Thymus (tissue), 11 donors: Measurements from ENCODE around the gene TBX5. TPM values are rescaled to one million over a fixed set of nuclear protein-coding genes. Genes with fewer than 3 reads are reported as not detected.

ENCODE experiments used
- DNase-seq, 9 donors: peaks; one replicate each; pipeline ENCODE4 v3.0.0-alpha.2; 2013; ENCODE audit warnings: low spot score in 9 of 9, low read depth in 6 of 9, missing footprints in 1 of 9
- H3K27ac ChIP-seq, 2 donors: one replicate each; pipeline ENCODE4 v1.5.1; 2013; ENCODE audit warnings: control low read depth in 1 of 2, low read depth in 1 of 2, low read length in 1 of 2, mild to moderate bottlenecking in 1 of 2, moderate library complexity in 1 of 2
- H3K27me3 ChIP-seq, 2 donors: one replicate each; pipeline ENCODE4 v1.5.1; 2013; ENCODE audit warnings: low read length in 1 of 2; ENCODE audit not compliant: control insufficient read depth in 2 of 2, insufficient read depth in 1 of 2
- H3K36me3 ChIP-seq, 2 donors: one replicate each; pipeline ENCODE4 v1.5.1; 2013; ENCODE audit warnings: low read length in 1 of 2, mild to moderate bottlenecking in 1 of 2, moderate library complexity in 1 of 2; ENCODE audit not compliant: control insufficient read depth in 2 of 2, insufficient read depth in 2 of 2
- H3K4me1 ChIP-seq, 2 donors: one replicate each; pipeline ENCODE4 v1.5.1; 2013; ENCODE audit warnings: low read length in 2 of 2; ENCODE audit not compliant: control insufficient read depth in 2 of 2, insufficient read depth in 2 of 2
- H3K4me3 ChIP-seq, 2 donors: one replicate each; pipeline ENCODE4 v1.5.1; 2013; ENCODE audit warnings: low read length in 2 of 2, control low read depth in 1 of 2, mild to moderate bottlenecking in 1 of 2
- H3K9me3 ChIP-seq, 2 donors: one replicate each; pipeline ENCODE4 v1.5.1; 2013; ENCODE audit warnings: low read length in 1 of 2, mild to moderate bottlenecking in 1 of 2; ENCODE audit not compliant: control insufficient read depth in 2 of 2, insufficient read depth in 1 of 2
- WGBS: extraction: QIAGEN DNeasy Blood & Tissue Kit; methylation state at CpG from one replicate; pipeline ENCODE4 v1.1.7; 2013; 5-methylcytosine and 5-hydroxymethylcytosine counted together
- polyA plus RNA-seq: library from polyadenylated mRNA; stranded (reverse); fragments of 200-250 nt; gene quantifications from one replicate; pipeline ENCODE4 v1.2.3, GENCODE V29; 2013
- total RNA-seq: library from RNA; stranded (reverse); fragments of 120-200 nt; gene quantifications from one replicate; pipeline ENCODE4 v1.2.4, GENCODE V29; 2013
- donor health status: healthy.

Gene TBX5
- total and polyA plus RNA-seq, 2 donors, result 0.02 TPM; not detected in 1

GRCh38 chr12:114343585-114344302, 62.2 kb downstream of the TBX5 start:
- H3K36me3 ChIP-seq, result no peaks in the 10 kb centered on the region
- no peak overlapping the region for H3K27ac ChIP-seq
- DNase-seq, result no peak
- H3K4me3 ChIP-seq, result no peak overlapping the region
- H3K9me3 ChIP-seq, result no peaks in the 10 kb centered on the region
- no peaks in the 10 kb centered on the region for H3K4me1 ChIP-seq
- no peaks in the 10 kb centered on the region for H3K27me3 ChIP-seq
- WGBS, result 84% methylated on average over 4 of the region's 4 CpGs

DNA sequence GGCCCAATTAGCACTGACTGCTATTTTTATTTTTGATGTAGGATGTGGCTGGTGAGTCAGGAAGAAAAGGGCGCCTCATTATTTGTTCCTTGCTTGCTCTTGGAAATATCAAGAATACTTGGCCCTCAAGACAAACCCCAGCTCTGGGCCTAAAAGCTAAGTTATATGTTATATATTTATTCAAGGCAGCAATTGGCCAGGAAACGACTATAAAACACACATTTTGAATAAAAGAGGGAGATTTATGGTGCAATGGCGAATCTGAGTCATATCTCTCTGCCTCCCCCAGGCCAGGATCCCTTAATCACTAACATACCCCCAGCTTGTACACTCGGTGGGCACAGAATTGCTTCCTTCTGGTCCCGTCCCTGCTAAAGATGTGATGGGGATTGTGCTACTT, 63.3 kb downstream of the TBX5 start:
- Histone ChIP-seq H3K9me3 (no peaks in the 10 kb centered on the region), H3K36me3 (no peaks in the 10 kb centered on the region), H3K27me3 (no peaks in the 10 kb centered on the region), H3K4me3 (no peak overlapping the region), H3K27ac (no peak overlapping the region), H3K4me1 (no peaks in the 10 kb centered on the region)
- 78% methylated on average over 5 of the region's 5 CpGs for WGBS
- DNase-seq, result no peak

GRCh38 chr12:114341635-114342034, 64.3 kb downstream of the TBX5 start:
- no peaks in the 10 kb centered on the region for H3K27me3 ChIP-seq
- no peak overlapping the region for H3K4me3 ChIP-seq
- H3K27ac ChIP-seq, result no peak overlapping the region
- DNase-seq, result no peak
- no peaks in the 10 kb centered on the region for H3K4me1 ChIP-seq
- no peaks in the 10 kb centered on the region for H3K9me3 ChIP-seq
- no peaks in the 10 kb centered on the region for H3K36me3 ChIP-seq
- 85% methylated on average over 6 of the region's 6 CpGs for WGBS

DNA sequence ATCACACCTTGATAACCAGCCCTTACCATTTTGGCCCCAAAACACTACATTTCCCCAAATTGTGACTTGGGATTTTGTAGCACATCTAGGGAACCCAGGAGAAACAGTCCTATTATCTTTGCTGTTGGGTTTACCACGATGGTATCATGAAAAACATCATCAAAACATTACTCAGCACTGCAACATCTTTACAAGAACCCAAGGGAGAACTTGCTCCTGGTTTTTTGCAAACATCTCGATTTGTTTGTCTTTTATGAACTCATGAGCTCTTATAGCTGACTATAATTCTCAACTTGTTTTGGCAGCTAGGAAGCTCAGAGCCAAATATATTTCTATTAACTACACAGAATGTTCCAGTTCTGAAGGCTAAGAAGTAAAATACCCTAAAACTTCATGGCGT, 65.7 kb downstream of the TBX5 start:
- Histone ChIP-seq H3K27ac (no peak overlapping the region), H3K9me3 (no peaks in the 10 kb centered on the region), H3K36me3 (no peaks in the 10 kb centered on the region), H3K27me3 (no peaks in the 10 kb centered on the region), H3K4me1 (no peaks in the 10 kb centered on the region), H3K4me3 (no peak overlapping the region)
- 83% methylated on average over 3 of the region's 3 CpGs for WGBS
- no peak for DNase-seq

GRCh38 chr12:114339626-114340025, 66.3 kb downstream of the TBX5 start:
- Histone ChIP-seq H3K4me1 (no peaks in the 10 kb centered on the region), H3K27ac (no peak overlapping the region), H3K27me3 (no peaks in the 10 kb centered on the region), H3K4me3 (no peak overlapping the region), H3K9me3 (no peaks in the 10 kb centered on the region), H3K36me3 (no peaks in the 10 kb centered on the region)
- 72% methylated on average over 2 of the region's 2 CpGs for WGBS
- DNase-seq, result no peak

- H3K36me3 ChIP-seq, result no peaks in the 10 kb centered on the region
- H3K27me3 ChIP-seq, result no peaks in the 10 kb centered on the region
- H3K9me3 ChIP-seq, result no peaks in the 10 kb centered on the region
- no peak overlapping the region for H3K27ac ChIP-seq
- no peaks in the 10 kb centered on the region for H3K4me1 ChIP-seq
- DNase-seq, result no peak
- no peak overlapping the region for H3K4me3 ChIP-seq
- 13% methylated on average over 5 of the region's 5 CpGs for WGBS
Observed at GRCh38 chr12:114335607-114336006, 70.3 kb downstream of the TBX5 start.

GRCh38 chr12:114334395-114334794, 71.5 kb downstream of the TBX5 start:
- Histone ChIP-seq H3K27ac (no peak overlapping the region), H3K4me1 (no peaks in the 10 kb centered on the region), H3K27me3 (no peaks in the 10 kb centered on the region), H3K9me3 (no peaks in the 10 kb centered on the region), H3K36me3 (no peaks in the 10 kb centered on the region), H3K4me3 (no peak overlapping the region)
- DNase-seq, result no peak
- WGBS, result 88% methylated on average over 5 of the region's 5 CpGs

GRCh38 chr12:114328292-114328691, 77.7 kb downstream of the TBX5 start:
- no peaks in the 10 kb centered on the region for H3K4me1 ChIP-seq
- H3K27me3 ChIP-seq, result no peaks in the 10 kb centered on the region
- DNase-seq, result no peak
- no peaks in the 10 kb centered on the region for H3K9me3 ChIP-seq
- H3K4me3 ChIP-seq, result no peak overlapping the region
- no peak overlapping the region for H3K27ac ChIP-seq
- 87% methylated on average over 2 of the region's 2 CpGs for WGBS
- no peaks in the 10 kb centered on the region for H3K36me3 ChIP-seq

DNA sequence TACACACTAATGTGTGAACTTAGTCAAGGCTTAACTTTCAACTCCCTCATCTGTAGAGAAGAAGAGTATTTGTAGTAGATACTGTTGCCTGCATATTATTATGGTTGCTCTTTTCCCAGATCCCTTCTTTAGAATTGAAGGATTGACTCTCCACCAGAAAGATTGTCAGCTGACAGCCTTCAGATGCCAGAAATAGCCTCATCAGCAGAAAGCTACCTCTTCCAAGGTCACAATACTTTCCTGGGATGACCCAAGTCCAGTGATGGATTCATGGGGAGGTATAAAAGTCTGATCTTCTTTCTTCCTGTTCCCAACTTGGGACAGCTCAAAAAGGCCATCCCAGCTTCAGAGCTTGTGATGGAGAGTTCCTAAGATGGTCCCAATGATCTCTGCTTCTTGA, 78.2 kb downstream of the TBX5 start:
- DNase-seq, result no peak

More for the DNA sequence above, 78.2 kb downstream of the TBX5 start:
- Histone ChIP-seq H3K4me1 (no peaks in the 10 kb centered on the region), H3K9me3 (no peaks in the 10 kb centered on the region), H3K27ac (no peak overlapping the region), H3K4me3 (no peak overlapping the region), H3K27me3 (no peaks in the 10 kb centered on the region), H3K36me3 (no peaks in the 10 kb centered on the region)
